ENCODE data around the gene ASB3.

ASB3 gene

GRCh38 chr2:53641290-53641689 lies 145.5 kb downstream of the ASB3 start:
- DNase-seq, result no peak

DNA sequence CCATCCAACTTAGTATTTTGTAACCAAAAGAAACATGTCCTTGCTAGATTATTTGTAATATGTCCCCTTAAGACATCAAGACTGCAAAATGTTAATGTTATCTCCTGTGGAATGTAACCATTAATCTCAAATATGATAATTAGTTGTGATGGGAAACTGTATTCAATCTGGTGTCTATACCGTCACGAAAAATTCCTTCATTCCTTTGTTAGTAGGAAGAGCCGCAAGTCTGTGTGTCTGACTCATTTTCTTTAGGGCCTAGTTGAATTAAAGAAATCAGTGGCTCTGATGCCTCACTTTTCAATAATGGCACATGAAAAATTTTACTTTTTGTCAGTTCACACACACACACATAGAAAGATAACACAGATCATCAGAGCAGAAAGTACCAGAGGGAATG lies 146.3 kb downstream of the ASB3 start:
- no peak for DNase-seq

GRCh38 chr2:53636596-53636995 lies 150.2 kb downstream of the ASB3 start:
- no peak for DNase-seq

DNA sequence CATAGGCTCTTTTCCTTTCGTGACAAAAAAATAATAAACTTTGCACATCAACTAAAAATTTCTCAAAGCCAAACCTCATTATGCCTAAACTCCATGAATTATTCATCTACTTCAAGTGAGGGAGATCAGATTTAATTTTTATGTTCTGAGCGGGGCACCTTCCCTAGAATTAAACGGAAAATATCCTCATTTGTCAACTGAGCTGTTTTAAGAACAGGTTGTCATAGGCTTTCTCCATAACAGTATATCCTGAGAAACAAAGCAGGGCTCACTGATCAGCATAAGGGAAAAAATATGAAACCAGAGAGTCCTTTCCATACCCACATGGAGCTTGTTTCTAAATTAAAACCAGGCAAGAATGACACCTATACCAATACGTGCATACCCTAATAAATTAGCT lies 150.6 kb downstream of the ASB3 start:
- DNase-seq, result no peak

DNA sequence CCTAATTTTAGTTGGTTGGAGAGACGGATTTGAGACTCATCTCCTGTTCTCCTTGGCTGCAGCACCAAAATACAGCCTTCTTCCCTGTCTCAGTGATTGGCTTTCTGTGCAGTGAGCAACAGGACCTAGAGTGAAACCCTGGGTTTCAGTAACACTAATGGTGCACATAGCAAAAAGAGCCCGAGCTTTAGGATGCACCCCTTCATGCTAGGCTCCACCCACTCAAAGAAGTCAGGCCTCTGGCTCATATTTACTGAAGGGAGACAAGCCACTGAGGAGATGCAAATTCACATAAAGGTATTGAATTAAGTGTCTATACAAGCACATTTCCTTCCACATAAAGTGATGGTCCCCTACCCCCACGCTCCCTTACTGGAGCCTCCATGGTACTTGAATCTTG lies 151.1 kb downstream of the ASB3 start:
- no peak for DNase-seq

DNA sequence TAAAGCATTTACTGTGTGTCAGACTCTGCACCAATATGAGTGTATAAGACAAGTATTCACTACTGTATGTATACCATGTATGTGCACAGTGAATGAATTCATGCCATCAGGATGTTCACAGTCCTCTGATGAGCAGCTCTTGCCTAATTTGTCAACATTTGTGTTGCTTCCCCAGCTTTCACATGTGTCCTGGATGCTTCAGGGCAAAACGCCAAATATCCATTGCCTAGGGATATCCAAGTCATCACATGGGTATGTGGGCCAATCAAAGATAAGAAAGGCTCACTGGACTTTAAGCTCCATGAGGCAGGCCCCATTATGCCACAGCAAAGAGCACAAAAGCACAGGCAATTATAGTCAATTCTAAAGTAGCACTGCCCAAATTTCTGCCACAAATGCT lies 153.3 kb downstream of the ASB3 start:
- DNase-seq, result no peak

GRCh38 chr2:53632714-53633113 lies 154.0 kb downstream of the ASB3 start:
- DNase-seq, result no peak

- no peak for DNase-seq
Observed at GRCh38 chr2:53632126-53632460, 154.7 kb downstream of the ASB3 start.

DNA sequence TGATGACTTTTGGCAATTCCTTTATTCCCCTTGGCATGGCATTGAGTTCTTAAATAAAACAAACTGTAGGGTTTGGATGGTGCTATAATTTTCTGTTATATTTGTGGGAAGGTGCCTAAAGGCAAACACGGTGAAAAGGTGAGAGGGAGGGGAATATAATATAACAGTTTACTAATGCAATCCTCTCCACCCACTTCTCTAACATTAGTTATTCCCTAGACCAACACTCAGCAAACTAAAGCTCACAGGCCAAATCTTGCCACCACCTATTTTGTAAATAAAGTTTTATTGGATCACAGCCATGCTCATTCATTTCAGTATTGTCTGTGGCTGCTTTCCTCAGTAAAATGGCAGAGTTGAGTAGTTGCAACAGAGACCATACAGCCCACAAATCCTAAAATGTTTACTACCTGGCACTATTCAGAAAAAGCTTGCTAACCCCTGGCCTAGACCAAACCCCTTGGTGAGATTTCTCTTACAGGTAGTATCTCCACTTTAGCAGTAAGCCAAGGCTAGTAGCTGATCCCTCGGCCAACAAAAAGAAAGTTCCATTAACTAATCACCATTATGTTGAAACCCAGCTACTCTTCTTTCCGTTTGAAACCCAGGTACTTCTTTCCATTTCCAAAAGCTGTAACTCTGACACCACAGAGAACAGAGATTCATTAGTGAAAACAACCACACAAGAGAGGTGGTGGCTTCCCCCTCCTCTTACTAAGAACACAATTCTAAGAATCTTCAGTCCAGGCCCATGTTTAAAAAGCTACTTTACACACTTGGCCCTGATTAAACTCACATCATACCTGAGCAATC lies 155.2 kb downstream of the ASB3 start:
- no peak for DNase-seq

DNA sequence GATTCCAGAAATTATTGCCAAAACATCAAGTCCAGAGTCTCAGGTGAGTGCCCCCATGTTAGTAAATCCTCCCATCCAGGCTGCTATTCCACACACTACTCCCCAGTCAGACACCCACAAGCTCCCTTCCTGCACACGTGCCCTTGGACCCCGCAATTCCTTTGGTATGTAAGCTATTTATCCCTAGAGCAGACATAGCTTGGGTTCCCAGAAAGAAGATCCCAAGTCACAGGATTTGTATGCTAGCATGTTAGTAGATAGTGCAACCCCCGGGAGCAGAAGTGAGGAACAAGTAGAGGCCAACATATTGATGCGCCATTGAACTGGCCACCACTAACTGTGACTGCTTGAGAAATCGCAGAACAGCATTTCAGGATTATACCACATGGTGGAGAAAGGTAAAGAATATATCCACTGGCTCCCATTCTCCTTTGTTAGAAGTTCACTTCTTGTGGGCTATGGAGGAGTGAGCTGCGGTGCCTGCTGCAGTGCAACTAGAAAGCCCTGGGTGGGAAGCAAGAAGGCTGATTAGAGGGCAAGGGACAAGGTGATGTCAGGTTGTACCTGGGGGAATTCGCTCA lies 156.6 kb downstream of the ASB3 start:
- DNase-seq, result no peak

DNA sequence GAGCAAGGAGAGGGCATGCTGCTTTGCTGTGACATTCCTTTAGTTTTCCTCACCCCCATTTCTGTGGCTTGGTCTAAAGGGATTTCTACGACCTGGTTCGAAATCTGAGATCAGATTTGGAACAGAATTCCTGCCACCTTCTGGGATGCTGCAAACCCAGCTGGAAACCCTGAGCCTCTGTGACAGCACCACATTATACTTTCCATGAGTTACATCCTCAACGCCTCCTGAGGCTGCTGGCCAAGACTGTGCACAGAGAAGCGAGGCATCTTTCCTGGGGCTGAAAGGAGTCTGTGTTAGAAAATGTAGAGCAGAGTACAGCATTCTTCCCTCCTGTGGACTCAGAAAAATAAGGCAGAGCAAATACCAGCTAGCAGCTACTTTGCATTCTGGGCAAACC lies 157.3 kb downstream of the ASB3 start:
- no peak for DNase-seq

GRCh38 chr2:53629001-53629400 lies 157.8 kb downstream of the ASB3 start:
- no peak for DNase-seq

DNA sequence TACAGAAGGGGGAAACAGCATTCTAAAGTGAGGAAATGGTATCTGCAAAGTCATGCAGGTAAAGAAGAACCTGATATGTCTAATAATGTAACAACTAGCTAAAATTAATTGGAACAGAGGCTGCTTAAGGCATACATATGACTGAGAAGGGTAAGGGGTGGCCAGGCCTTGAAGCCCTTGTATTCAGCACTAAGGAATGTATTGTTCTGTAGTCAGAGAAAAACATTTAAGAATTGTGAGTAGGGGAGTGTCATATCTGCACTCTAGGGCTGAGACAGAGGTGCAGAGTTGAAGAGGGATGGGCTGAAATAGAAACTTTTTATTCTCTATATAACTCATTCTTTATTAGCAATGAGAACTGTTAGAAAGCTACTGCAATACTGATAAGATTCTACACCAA lies 164.6 kb downstream of the ASB3 start:
- no peak for DNase-seq

DNA sequence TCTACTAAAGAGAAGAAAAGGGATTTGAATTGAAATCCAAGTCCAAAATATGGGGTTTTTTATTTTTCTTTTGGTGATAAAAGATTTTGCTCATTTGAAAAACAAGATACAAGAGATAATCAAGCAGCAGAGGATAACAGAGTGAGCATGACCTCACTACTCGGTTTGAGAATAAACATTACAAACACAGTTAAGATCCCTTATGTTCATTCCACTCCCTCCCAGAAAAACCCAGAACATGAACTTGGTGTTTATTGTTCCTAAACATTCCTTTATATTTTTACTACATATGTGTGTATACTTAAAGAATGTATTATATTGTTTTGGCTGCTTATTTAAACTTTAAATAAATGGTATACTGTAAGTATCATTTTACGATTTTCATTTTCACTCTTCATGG lies 165.8 kb downstream of the ASB3 start:
- DNase-seq, result no peak

All from activated CD4-positive, alpha-beta T cell treated with anti-CD3 and anti-CD28 coated beads for 1 hour (primary cell).